ENCODE measurements around the gene ADRA2C.

Gene ADRA2C

GRCh38 chr4:3816983-3817960 lies 51.1 kb downstream of the ADRA2C start:
- no peak for DNase-seq
